NCI-H524 treated with DMSO at 0.1 percent for 48 hours (cell line): ENCODE measurements around the gene PAAF1.

Source experiments
- DNase-seq: peaks from one replicate; lab custom pipeline; 2025; lab: John Stamatoyannopoulos, UW

PAAF1 gene

DNA sequence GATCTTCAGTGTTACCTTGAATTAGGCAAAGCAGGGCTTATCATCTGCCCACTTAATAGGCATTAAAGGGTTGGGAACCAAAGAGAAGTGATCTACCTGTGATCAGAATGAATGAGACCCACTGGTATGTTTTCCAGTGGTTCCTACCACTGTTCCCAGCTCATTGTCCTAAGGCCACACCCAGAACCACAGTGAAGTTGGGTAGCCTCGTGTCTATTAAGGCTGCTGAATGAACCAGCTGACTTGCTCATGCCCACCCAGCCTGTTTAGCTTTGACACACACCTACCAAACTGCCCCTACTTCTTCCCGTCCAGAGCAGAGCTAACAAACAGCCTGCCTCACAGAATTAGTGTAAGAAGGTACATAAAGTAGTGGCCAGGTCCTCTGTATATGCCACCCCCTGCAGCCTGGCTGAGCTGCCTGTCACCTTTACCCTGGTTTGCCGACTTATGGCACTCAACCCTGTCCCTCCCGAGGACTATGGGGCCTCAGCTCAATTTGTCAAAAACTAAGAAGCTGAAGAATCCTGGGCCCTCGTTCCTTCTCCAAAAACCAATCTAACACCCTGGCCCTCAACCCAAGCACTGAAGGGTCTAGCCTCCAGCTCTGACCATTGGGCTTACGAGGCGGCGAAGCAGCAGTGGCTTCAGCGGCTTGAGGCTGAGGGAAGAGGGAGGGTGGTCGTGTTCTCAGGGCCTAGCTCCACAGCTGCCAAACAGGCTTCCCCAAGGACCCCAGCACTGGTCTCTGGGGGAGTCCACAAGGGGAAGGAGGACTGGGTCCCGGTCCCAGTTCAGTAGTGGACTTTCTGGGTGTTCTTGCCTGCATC, 96.0 kb downstream of the PAAF1 start:
- DNase-seq = no peak

DNA sequence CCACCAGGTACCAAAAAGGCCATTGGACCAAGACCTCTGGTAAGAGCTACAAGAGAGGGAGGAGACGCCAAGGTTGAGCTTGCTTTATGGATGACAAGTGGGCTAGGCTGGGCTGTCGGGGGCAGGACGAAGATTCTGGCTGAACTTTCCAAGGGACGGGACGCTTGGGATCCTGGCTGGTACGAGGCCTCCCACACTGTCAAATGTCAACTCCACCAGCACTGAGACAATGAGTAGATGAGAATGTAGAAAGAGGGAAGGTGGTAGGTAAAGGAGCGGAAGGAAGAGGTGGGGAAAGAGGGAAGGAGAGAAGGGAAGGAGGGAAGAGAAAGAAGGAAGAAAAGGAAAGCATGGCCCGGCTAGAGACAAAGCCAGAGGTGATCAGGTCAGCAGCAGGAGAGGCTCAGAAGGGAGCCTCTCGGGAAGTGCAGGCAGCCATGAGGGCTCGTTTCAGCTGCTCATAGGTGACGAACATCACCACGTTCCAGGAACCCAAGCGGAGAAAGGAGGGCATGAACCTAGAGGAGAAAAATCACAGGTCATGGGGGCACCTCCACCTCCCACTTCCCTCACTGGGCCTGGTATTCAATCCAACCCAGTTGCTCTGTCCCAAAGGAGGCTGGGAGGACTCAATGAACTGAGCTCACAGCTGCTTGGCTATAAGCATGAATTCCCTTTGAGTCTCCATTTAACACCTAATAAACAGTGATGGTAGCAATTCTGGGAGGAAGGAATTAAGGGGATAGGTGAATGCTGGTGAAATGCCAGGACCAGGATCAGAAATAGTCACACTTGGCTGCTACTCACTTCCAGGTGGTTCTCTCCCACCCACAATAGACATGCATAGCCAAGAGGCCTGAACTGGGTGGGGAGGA, 98.0 kb downstream of the PAAF1 start:
- DNase-seq = no peak

DNA sequence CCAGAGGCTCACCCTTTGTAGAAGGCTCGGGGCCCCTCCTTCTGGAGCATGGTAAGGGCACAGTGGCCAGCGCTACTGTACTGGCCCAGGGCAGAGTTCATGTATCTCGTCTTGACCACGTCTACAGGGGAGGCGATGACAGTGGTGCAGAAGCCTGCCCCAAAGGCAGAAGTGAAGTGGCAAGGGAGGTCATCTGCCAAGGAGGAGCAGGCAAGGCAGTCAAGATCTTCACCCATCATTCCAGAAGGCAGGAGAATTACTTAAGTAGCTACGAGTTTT, 98.6 kb downstream of the PAAF1 start:
- DNase-seq = no peak

DNA sequence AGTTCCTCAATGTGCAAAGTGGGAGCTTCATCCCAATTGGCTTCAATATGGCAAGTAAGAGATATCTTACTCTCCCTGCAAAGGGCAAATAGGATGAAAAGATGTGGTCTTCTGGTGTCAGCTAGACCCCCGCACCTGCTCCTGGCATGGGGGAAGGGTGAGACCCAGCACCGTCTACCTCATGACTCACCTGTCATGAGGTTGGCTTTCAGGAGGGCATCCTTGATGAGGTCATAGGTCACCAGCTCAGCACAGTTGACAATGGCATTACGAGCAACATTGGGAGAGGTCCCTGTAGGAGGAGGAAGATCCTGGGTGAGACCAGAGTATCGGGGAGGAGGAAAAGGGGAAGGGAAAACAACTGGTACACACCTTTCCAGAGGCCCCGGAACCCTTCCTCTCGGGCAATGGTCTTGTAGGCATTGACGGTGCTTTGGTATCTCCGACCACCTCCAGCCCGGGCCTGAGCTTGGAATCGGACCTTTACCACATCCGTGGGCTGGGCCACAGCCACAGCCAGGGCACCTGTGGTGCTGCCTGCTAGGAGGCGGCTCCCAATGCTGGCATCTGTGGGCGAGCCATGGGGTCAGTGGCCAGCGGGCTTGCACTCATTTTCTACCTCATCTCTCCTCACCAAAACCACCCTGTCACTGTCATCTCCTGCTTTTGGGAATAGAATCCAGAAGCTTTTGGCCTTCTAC, 99.8 kb downstream of the PAAF1 start:
- no peak for DNase-seq

DNA sequence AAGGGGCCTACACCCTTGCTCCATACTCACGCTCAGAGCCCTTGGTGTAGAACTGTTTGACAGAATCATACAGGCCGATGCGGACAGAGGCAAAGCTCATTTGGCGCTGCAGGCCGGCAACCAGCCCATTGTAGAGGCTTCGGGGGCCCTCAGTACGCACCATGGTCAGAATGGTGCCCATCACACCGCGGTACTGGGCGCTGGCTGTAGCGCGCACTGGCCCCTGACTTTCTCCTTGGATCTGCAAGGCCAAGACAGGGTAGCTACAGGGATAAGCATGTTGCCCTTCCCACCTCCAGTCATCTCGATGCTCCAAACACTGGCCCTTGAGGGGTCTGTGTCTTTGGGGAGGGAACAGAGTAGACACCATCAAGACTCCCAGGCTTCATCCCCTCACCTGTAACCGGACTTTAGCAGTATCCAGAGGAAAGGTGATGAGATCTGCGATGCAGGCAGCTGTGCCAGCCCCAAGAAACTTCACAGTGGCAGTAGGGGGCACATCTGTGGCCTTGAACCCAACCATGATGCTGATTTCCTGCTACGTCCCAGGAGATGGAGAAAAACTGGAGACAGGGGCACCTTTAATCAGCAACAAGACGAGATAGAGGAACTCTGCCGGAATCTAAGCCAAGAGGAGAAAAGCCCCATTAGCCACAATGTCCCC, 101.2 kb downstream of the PAAF1 start:
- no peak for DNase-seq

DNA sequence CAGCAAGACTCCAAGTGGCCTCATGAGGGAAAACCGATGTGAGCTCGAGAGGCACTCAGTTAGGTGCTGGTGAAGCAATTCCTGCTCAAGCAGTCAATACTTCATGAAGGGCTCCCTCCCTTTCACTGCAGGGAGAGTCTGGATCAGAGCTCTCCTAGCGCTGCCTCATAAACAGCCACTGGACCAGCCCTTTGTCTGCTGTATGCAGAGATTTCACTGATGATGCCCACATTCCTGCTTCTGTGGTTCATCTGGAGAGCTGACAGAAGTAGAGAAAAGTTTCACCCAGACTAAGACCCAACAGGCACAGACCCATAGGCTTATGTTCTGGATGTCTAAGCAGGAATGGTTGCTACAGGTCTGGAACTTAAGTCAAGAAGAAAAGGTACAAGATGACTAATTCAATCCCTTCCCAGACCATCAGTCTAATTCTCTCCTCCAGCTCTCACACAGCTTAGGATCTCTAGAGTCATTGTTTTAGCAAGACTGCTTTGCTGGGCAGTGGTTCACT, 101.8 kb downstream of the PAAF1 start:
- DNase-seq = no peak

DNA sequence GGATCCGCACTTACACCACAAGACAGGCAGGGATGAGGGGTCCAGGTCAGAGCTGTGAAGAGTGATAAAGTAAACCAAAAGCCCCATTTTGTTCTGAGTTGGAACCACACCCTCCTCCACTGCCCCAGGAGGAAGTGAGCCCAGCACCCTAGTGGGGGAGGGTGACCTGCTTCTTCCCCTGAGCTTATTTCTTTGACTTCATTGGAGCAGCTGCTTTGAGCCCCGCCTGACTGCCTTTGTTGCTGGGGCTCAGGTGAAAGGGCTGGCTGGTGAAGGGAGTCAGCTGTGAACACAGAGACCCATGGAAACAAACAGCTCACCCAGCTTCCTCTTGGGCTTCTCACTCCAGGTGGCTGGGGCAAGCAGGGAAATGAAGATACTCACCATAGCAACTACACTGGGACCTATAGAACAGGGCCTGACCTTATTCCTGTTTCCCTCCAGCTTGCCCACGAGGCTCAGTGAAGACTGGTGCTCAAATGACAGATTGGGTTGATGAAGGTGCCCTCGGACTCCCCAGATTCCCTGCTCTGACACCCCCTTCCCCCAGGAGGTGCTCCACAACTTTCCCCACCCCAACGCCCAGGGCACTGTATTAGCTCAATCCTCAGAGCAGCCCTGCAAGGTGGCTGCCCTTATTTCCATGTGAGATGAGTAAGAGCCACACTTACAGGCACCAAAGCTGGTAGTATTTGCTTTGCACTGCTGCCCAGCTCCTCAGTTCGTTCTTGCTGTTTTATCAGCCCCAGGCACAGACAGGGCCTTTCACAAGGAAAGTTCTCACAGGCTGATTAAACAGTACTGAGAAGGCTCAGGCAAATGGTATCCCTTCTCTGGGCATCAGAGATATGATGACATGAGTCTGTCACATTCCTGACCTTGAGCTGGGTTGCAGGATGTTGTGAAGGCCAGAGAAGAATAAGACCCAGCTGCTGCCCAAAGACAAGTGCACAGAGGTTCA, 103.5 kb downstream of the PAAF1 start:
- DNase-seq = no peak
